Suprapubic skin (tissue), 4 donors: ENCODE measurements around the gene EPHA10. TPM values are rescaled to one million over a fixed set of nuclear protein-coding genes. Genes with fewer than 3 reads are reported as not detected.

Source experiments
- DNase-seq, 2 donors: peaks; one replicate each; pipeline ENCODE4 v3.0.0-alpha.2; 2019; ENCODE audit warnings: low spot score in 2 of 2
- H3K27ac ChIP-seq: fragments of 200-600 bp; sonication (generic); one replicate; pipeline ENCODE4 v1.5.1; 2019
- H3K27me3 ChIP-seq: fragments of 200-600 bp; sonication (generic); one replicate; pipeline ENCODE4 v1.5.1; 2019
- H3K36me3 ChIP-seq: fragments of 200-600 bp; sonication (generic); one replicate; pipeline ENCODE4 v1.5.1; 2019
- H3K4me1 ChIP-seq: fragments of 200-600 bp; sonication (generic); one replicate; pipeline ENCODE4 v1.5.1; 2019
- H3K4me3 ChIP-seq: fragments of 200-600 bp; sonication (generic); one replicate; pipeline ENCODE4 v1.5.1; 2019; ENCODE audit warnings: mild to moderate bottlenecking
- H3K9me3 ChIP-seq: fragments of 200-600 bp; sonication (generic); one replicate; pipeline ENCODE4 v1.5.1; 2019
- CTCF ChIP-seq, 2 donors: fragments of 200-600 bp in 1 of 2; fragments of 450-650 bp in 1 of 2; sonication (generic) in 1 of 2; IDR thresholded peaks; one replicate each; pipeline ENCODE4 v1.5.1; 2016 to 2019; ENCODE audit warnings: antibody characterized with exemption in 2 of 2, mild to moderate bottlenecking in 1 of 2, moderate library complexity in 1 of 2
- EP300 ChIP-seq: sonication (generic); formaldehyde crosslinking; IDR thresholded peaks from one replicate; pipeline ENCODE4 v1.6.1; 2017; ENCODE audit warnings: antibody characterized with exemption
- POLR2A ChIP-seq, 2 donors: fragments of 450-650 bp; IDR thresholded peaks; one replicate each; pipeline ENCODE4 v1.6.1; 2017; ENCODE audit warnings: antibody characterized with exemption in 2 of 2, mild to moderate bottlenecking in 2 of 2, moderate library complexity in 2 of 2
- POLR2AphosphoS5 ChIP-seq, 3 donors: sonication (generic); formaldehyde crosslinking; IDR thresholded peaks; one replicate each; pipeline ENCODE4 v1.6.1; 2017; ENCODE audit warnings: antibody characterized with exemption in 3 of 3
- WGBS: methylation state at CpG from one replicate; pipeline ENCODE4 v1.1.5; 2018; 5-methylcytosine and 5-hydroxymethylcytosine counted together
- total RNA-seq, 4 donors: library from RNA; depleted of rRNA; stranded (reverse); fragments of >200 nt; gene quantifications; one replicate each; pipeline ENCODE4 v1.1.0, GENCODE V29; 2016

The EPHA10 gene
- total RNA-seq, 4 donors from 2014 or later: 0.23 to 0.34 TPM; not detected in 2

DNA sequence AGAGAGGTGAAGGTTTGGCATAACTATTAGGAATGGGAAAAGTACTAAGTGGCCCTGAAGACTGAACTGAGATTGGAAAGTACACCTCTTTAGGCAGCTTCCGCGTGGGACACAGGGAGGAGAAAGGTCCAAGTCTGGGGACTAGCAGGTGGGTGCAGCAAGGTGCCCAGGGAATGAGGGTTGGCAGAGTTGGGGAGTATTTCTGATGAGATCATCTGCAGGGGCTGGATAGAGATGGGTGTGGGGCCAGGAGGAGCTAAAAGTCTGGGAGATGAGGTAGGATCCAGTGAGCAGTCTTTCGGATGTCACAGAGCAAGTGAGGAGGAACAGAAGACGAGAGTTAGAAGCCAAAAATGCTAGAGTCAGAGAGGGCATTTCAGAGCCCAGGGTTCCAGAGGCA lies 36.5 kb downstream of the EPHA10 start:
- no peak for TF ChIP-seq POLR2AphosphoS5 (IDR thresholded peaks at IDR 0.05)
- no peak for TF ChIP-seq POLR2A (IDR thresholded peaks at IDR 0.05)
- TF ChIP-seq EP300: no peak
- TF ChIP-seq CTCF (IDR thresholded peaks at IDR 0.05): no peak
- Histone ChIP-seq H3K36me3 (no peaks in the 10 kb centered on the region), H3K4me3 (no peak overlapping the region), H3K9me3 (no peaks in the 10 kb centered on the region), H3K27me3 (peaks cover 34% of the 10 kb centered on the region), H3K27ac (no peak overlapping the region), H3K4me1 (no peaks in the 10 kb centered on the region)
- no peak for DNase-seq
- whole genome bisulfite sequencing: 81% methylated on average over 4 of the region's 4 CpGs

DNA sequence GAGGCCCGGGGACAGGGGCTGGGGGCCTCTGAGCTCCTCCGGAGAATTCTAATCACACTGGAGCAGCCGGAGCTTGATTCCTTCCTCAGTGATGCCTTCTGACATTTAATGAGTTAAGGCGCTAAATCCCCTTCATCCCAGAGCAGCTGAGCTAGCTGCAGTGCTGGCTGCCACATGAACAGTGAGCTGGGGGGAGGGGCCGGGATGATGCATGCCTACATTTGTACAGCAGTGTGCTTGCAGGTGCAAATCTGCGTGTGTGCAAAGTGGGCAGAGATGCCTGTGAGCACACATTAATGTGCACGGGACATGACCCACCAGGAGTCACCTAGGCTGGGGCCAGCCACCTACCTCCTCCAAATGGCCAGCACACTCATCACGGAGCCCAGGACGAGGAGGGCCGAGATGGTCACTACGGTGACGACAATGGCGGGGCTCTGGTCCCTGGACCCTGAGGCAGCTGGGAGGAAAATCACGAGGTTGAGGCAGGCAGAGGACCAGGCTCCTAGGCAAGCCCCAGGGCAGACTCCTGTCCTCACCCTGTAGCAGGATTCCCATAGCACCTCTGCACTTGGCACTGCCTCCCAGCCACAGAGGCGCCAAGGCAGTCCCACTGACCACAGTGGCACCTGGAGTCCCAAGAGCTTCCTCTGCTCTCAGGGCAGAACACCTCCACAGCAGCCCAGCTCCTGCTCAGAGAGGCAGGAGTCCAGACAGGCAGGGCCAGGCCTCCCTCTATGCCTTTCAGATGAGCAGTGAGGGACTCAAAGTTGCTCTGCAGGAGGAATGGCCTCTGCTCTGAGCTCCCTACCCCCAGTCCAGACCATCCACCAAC lies 38.0 kb downstream of the EPHA10 start:
- no peaks in the 10 kb centered on the region for H3K36me3 ChIP-seq
- 30% methylated on average over 6 of the region's 15 CpGs for WGBS
- H3K4me1 ChIP-seq: no peaks in the 10 kb centered on the region
- no peak overlapping the region for H3K4me3 ChIP-seq
- H3K27ac ChIP-seq: no peak overlapping the region
- no peak for TF ChIP-seq POLR2A (IDR thresholded peaks at IDR 0.05)
- TF ChIP-seq EP300: no peak
- TF ChIP-seq POLR2AphosphoS5 (IDR thresholded peaks at IDR 0.05): no peak
- no peak for TF ChIP-seq CTCF (IDR thresholded peaks at IDR 0.05)
- DNase-seq: no peak
- no peaks in the 10 kb centered on the region for H3K9me3 ChIP-seq
- H3K27me3 ChIP-seq: peaks cover 31% of the 10 kb centered on the region

DNA sequence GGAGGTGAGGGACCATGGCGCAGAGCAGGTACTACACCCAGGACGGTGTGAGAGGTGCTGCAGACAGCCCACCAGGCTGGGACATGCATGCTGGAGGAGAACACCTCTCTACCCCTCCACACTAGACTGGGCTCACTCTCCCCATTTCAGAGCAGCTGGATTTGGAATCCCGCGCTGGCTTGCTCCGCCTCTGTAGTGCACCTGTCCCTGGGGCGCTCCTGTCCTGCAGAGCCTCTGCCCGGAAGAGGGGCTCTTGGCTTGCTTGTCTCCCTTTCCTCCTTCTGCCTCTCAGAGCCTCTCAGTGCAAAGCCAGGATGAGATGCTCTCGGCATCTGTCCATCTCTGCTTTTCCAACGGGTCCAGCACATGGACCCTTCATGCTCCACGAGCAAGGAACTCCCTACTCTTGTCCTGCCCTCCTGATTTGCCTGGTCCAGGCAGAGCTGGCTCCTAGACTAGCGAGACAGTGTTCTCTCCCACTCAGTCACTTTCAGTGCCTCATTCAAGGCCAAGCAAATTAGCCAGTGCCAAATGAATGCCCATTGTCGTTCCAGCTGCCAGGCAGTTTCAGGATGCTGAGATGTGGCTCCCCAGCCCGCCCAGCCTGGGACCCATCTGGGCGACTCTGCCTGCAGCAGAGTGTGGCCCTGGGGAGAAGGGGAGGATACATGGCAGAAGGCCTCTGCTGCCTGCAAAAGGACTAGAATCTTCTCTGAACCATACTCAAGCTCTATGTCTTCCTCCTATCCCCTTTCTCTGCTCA lies 38.9 kb downstream of the EPHA10 start:
- no peak overlapping the region for H3K27ac ChIP-seq
- no peak overlapping the region for H3K4me3 ChIP-seq
- H3K9me3 ChIP-seq: no peaks in the 10 kb centered on the region
- 60% methylated on average over 14 of the region's 14 CpGs for WGBS
- no peaks in the 10 kb centered on the region for H3K36me3 ChIP-seq
- no peaks in the 10 kb centered on the region for H3K4me1 ChIP-seq
- peaks cover 34% of the 10 kb centered on the region for H3K27me3 ChIP-seq
- DNase-seq: no peak
- TF ChIP-seq POLR2AphosphoS5 (IDR thresholded peaks at IDR 0.05): no peak
- no peak for TF ChIP-seq EP300
- TF ChIP-seq CTCF (IDR thresholded peaks at IDR 0.05): no peak
- no peak for TF ChIP-seq POLR2A (IDR thresholded peaks at IDR 0.05)

DNA sequence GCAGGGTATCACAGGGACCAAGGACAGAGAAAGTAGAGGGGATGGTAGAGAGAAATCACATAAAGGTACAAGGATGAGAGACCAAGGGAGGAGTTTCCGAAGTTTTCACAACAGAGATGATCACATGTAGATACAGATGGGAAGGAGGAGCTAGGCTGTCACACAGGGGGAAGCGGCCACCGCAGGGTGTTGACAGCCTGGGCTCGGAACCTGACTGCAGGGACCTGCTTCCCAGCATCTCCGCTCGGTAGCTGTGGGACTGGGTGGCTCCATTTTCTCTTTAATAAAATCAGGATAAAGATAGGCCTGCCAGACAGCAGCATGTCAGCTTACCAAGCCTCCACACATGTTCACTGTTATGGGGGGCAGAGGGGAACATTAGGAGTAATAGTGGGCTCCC lies 40.3 kb downstream of the EPHA10 start:
- H3K9me3 ChIP-seq: no peaks in the 10 kb centered on the region
- 78% methylated on average over 6 of the region's 6 CpGs for WGBS
- DNase-seq: no peak
- no peak overlapping the region for H3K4me3 ChIP-seq
- H3K27ac ChIP-seq: no peak overlapping the region
- TF ChIP-seq EP300 (no peak), POLR2A (IDR thresholded peaks at IDR 0.05) (no peak), POLR2AphosphoS5 (IDR thresholded peaks at IDR 0.05) (no peak), CTCF (IDR thresholded peaks at IDR 0.05) (no peak)
- H3K4me1 ChIP-seq: no peaks in the 10 kb centered on the region
- no peaks in the 10 kb centered on the region for H3K36me3 ChIP-seq
- peaks cover 34% of the 10 kb centered on the region for H3K27me3 ChIP-seq
